ENCODE results near the gene ID1.

Gene ID1

GRCh38 chr20:31605031-31605901 is at the start of gene ID1:
ID1 (plus strand) TSS chr20:31605289; CDS start chr20:31605388, 99 bp downstream.
- DNase-seq (ENCODE audit: low read depth in 2 of 2): peak; percentile 85 to 88

GRCh38 chr20:31559704-31560093 is 45.4 kb upstream of the ID1 start:
- no peak for DNase-seq (ENCODE audit: low read depth in 2 of 2)

GRCh38 chr20:31560094-31560745 is 44.9 kb upstream of the ID1 start:
- DNase-seq (ENCODE audit: low read depth in 2 of 2): peak; percentile 56 to 61

GRCh38 chr20:31560746-31561598 is 44.1 kb upstream of the ID1 start:
- no peak for DNase-seq (ENCODE audit: low read depth in 2 of 2)

- no peak for DNase-seq (ENCODE audit: low read depth in 2 of 2)
Observed at GRCh38 chr20:31562241-31562640, 42.8 kb upstream of the ID1 start.

GRCh38 chr20:31564284-31564683 is 40.8 kb upstream of the ID1 start:
- no peak for DNase-seq (ENCODE audit: low read depth in 2 of 2)

GRCh38 chr20:31565699-31566318 is 39.3 kb upstream of the ID1 start:
- DNase-seq (ENCODE audit: low read depth in 2 of 2): no peak

- no peak for DNase-seq (ENCODE audit: low read depth in 2 of 2)
Observed at GRCh38 chr20:31566319-31566657, 38.8 kb upstream of the ID1 start.

GRCh38 chr20:31566658-31567379 is 38.3 kb upstream of the ID1 start:
- DNase-seq (ENCODE audit: low read depth in 2 of 2): peak in 1 of 2 donors; percentile 34

GRCh38 chr20:31567380-31567720 is 37.7 kb upstream of the ID1 start:
- DNase-seq (ENCODE audit: low read depth in 2 of 2): no peak

GRCh38 chr20:31568041-31568731 is 36.9 kb upstream of the ID1 start:
- no peak for DNase-seq (ENCODE audit: low read depth in 2 of 2)

GRCh38 chr20:31568773-31569162 is 36.3 kb upstream of the ID1 start:
- no peak for DNase-seq (ENCODE audit: low read depth in 2 of 2)

GRCh38 chr20:31569163-31570020 is 35.7 kb upstream of the ID1 start:
- DNase-seq (ENCODE audit: low read depth in 2 of 2): peak; percentile 33 to 50

GRCh38 chr20:31570021-31570463 is 35.0 kb upstream of the ID1 start:
- no peak for DNase-seq (ENCODE audit: low read depth in 2 of 2)

- no peak for DNase-seq (ENCODE audit: low read depth in 2 of 2)
Observed at GRCh38 chr20:31570735-31571617, 34.1 kb upstream of the ID1 start.

GRCh38 chr20:31572042-31572700 is 32.9 kb upstream of the ID1 start:
- DNase-seq (ENCODE audit: low read depth in 2 of 2): no peak

- DNase-seq (ENCODE audit: low read depth in 2 of 2): peak; percentile 58 to 81
Observed at GRCh38 chr20:31572701-31573554, 32.2 kb upstream of the ID1 start.
